Activated CD4-positive, alpha-beta T cell treated with anti-CD3 and anti-CD28 coated beads, Interleukin-2, amount 50 U/mL, for 4 hours (primary cell): ENCODE results near the gene CDX2.

Experiments used
- DNase-seq, 2 experiments: peaks; one replicate each; pipeline ENCODE4 v3.0.0-alpha.2; 2020

CDX2 gene

DNA sequence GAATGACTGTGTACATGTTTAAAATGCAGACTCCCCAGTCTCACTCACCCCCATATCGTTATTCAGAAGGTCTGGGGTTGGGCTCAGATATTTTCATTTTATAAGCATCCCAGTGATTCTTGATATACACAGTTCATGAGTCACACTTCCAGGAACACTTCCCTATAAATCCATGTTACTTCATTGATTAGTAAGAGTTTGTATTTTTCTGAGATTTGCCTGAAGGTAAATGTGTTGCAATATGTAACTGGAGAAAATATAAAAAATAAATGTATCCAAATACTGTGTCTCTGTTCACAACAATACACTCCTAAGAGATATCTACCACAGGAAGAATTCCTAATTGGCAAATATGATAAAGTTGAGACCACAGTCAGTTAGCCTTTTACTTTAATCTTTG lies 56.0 kb downstream of the CDX2 start:
- no peak for DNase-seq

DNA sequence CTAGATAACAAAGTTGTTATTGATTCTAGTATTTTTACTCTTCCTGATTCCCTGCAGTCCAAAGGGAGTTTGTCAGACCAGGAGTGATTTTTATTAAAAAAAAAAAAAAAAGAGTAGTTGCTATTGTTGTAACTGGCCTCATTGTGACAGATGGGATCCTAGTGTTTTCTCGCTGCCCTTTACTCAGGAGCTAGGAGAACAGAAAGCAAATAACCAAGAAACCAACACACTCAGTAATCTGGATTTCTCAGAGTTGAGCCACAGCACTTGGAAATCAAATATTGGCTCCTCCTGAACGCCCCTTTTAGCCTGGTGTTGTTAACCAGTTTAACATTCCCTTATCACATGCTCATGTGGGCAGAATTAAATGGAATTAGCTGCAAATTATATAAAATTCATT lies 57.6 kb downstream of the CDX2 start:
- no peak for DNase-seq
